NCI-H1417 (cell line): ENCODE results near the gene RIMS1.
A peak's percentile ranks its signal among the peaks of the same experiment; 100 is the strongest.

Experiments used
- DNase-seq, 3 experiments: peaks; one replicate each; lab custom pipeline; 2025; lab: John Stamatoyannopoulos, UW

The RIMS1 gene

DNA sequence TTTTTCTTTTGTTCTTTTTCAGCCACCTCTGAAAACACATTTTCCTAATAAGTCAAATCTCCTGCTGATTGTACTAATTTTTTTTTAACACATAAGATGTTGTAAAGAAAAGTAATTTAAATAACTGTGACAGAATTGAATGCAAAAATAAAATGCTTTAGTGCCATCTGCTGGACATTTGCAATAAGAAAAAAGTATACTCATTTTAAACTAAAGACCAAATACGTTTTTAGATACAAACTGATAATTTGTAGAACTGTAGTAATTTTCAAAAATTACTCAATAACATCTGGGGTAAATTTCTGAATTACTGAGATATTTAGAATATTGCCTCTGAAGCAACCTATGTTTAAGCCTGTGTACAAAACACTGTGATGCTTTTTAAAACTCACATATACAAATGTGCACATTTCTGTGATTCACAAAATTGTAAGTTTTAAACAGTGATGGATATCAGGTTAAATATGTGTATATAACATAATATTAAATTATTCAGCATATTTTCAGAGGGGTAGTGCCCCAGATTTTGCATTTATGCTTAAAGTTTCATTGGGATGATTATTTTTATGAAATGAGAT lies 198.7 kb downstream of the RIMS1 start:
- peak in 2 of 3 experiments; percentile 37 to 55 for DNase-seq

DNA sequence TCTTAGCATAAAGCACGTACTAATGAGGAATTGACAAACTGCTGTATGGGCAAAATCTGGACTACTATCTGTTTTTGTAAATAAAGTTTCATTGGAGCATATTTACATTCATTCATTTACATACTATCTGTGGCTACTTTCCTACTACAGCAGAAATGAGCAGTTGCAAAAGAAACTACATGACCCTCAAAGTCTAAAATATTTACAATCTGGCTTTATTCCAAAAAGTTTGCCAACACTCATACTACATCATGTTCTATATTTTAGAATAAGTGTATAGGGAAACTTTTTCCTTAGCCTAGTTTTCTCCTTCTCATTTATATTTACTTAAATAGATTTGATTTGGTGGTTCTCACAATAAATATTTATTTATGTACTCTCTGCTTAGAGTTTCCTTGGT lies 208.2 kb downstream of the RIMS1 start:
- no peak for DNase-seq

DNA sequence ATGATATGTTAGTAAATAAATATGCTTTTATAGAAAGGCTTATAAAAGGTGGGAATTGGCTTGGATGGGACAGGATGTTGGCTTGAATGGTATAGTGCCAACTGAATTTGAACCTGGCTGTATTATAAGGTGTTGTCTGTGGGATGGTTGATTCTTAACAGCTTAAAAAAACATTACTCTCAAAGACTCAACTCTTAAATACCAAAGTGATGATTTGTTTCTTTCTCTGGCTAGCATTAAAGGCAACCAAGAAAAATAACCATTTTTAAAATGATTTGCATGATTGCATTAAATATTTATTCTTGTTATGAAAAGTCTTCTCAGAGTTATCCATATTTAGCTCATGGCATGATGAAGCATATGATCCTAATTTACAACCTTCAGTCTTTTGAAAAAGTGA lies 216.2 kb downstream of the RIMS1 start:
- no peak for DNase-seq

DNA sequence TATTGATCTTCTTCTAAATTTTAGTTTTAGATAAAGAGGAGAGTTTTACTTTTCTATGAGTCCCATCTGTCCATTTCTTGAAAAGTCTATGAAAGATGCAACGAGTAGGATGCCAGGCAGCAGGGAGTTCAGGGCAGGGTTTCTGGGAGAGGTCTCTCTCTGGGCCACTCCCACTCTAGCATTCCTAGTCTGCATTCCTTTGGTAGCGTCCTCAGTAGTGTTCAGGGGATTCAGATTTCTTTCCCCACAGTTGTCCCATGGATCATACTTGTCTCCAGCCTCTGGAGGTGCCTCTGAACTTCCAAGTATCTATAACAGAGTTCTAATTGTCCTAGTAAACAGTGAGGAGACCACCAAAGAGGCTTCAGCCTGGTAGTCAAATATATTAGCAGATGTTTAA lies 225.3 kb downstream of the RIMS1 start:
- no peak for DNase-seq

DNA sequence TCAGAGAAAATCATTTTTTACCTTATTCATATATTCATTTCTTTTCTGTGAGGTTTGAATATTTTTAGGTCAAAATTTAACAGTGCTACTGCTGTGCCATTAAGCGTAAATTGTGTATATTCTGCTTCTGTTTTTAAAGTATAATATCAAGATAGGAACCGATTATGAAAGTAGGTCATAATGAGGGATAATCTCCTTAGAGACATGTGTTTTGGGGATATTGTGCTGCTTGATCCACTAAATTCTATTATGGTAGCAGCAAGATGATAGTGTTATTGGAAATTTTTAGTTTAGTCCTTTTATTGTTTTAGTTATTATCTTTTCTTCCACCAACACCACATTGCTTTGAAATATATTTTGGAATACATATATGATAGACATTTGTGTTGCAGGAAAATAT lies 244.0 kb downstream of the RIMS1 start:
- DNase-seq = no peak

DNA sequence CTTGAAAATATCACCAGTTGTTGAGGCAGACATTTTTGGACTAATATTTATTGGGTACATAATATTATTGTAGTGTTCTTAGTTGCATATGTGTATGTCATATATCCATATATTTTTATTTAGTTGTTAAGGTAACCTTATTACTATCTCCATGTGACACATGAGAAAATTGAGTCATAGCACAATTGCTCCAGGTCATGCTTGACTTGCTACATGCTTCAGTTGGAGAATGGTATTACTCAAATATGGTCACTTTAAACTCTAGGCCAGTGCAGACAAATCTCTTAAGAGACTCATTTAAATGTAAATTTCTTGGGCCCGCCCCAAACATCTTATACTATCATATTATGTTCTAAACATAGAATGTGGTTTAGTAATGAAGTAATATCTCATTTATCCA lies 246.1 kb downstream of the RIMS1 start:
- no peak for DNase-seq

DNA sequence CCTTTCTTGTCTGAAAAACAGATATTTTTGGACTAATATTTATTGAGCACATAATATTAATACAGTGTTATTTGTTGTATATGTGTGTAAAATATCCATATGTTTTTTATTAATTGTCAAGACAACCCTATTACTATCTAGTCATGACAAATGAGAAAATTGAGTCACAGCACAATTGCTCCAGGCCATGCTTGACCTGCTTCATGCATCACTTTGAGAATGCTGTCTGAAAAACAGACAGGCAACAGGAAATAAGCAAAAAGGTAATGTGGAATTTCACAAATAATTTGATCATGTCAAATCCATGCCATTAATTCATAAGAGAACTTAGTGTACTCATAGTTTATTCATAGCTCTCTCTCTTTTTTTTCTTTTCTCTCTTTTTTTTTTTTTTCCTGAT lies 246.5 kb downstream of the RIMS1 start:
- no peak for DNase-seq

DNA sequence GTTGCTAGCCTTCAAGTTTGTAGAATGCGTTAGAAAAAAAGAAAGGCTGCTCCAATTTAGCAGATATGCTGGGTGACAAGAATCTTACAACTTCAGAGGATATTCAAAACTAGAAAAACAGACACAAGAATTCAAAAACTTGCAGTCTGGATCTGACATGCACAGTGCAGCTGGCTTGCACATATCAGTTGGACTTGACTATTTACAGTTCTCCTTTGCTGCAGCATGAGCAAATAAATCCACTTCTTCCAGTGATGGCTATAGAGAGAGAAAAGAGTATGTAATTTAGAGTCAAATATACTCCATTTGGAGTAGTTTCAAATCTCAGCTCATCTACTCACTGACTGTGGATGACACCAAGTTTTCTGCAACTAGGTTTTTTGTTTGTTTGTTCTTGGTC lies 247.0 kb downstream of the RIMS1 start:
- peak in 1 of 3 experiments; percentile 10 for DNase-seq

DNA sequence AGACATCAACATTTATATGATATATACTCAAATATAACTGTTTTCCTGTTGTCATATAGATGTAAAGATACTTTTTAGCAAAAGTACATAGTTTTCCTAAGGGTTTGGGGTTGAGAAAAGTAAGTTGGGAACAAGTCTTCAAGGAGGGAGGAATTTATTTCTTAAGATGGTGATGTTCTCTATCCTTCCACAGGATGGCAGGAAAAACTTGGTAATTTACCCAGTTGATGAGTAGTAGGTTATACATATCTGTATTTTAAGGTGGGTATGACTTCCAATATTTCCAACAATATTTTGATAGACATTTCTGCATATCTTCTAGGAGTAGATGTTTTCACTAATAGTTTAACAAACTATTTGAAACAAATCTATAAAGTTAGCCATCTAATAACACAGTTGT lies 254.4 kb downstream of the RIMS1 start:
- peak in 1 of 3 experiments; percentile 12 for DNase-seq

DNA sequence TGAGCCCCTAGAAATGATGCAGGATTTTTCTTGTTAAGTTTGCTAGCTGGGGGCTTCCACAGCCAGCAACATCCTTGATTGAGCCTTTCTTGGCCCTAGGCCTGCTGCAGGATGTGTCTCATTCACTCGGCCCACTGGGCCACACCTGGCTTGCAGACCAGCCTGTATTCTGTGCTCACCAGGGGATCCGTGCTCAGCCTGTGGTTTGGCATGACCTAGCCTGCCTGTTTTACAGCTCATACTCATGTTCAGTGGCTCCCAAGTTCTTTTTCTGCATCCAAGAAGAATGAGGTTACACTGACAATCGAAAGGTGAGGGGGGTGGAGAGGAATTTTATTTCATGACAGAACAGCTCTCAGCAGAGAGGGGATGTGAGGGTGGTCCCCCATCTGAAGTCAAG lies 263.4 kb downstream of the RIMS1 start:
- no peak for DNase-seq

DNA sequence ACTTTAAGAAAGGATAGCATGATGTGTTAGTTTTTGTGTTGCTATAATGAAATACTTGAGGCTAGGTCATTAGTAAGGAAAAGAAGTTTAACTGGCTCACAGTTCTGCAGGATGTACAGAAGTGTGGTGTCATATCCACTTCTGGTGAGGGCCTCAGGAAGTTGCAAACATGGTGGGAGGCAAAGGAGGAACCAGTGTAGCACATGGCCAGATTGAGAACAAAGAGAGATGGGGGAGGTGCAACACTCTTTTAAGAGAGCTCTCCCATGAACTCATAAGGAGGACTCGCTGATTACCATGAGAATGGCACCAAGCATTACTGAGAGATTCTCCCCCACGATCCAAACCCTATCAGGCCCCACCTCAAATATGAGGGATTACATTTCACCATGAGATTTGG lies 265.4 kb downstream of the RIMS1 start:
- DNase-seq = no peak

DNA sequence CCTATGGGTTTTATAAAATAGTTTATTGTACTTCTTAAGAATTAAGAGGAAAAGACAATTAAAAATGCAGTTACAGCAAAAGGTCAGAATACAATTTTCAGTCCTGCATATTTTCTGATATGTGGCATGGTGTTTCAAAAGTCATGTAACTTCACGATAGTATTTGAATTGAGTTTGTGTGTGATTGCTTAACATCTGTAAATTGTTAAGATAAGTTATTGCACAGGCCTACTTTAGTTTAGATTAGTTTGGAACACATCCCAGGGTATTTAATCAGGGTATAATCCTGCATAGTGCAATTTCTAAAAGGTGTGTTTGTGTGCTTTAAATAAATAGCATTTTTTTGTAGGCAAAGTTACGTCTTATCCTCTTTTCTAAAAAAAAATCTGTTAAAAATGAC lies 289.6 kb downstream of the RIMS1 start:
- DNase-seq = no peak

DNA sequence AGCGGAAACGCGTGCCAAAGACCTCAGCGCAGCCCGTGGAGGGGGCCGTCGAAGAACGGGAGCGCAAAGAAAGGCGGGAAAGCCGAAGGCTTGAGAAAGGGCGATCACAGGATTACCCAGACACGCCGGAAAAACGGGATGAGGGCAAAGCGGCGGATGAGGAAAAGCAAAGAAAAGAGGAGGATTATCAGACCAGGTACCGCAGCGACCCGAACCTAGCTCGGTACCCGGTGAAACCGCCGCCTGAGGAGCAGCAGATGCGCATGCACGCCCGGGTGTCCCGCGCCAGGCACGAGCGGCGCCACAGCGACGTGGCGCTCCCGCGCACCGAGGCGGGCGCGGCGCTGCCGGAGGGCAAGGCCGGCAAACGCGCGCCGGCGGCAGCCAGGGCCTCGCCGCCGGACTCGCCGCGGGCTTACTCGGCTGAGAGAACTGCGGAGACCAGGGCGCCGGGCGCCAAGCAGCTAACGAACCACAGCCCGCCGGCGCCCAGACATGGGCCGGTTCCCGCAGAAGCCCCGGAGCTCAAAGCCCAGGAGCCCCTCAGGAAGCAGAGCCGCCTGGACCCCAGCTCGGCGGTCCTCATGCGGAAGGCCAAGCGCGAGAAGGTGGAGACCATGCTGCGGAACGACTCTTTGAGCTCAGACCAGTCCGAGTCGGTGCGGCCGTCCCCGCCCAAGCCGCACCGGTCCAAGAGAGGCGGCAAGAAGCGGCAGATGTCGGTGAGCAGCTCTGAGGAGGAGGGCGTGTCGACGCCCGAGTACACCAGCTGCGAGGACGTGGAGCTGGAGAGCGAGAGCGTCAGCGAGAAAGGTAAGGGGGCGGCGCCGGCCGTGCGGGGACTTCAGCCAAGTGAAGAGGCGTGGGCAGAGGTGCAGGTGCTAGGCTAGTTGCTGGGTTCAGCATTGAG lies 296.2 kb downstream of the RIMS1 start:
- peak; percentile 50 to 80 (median 74) for DNase-seq

DNA sequence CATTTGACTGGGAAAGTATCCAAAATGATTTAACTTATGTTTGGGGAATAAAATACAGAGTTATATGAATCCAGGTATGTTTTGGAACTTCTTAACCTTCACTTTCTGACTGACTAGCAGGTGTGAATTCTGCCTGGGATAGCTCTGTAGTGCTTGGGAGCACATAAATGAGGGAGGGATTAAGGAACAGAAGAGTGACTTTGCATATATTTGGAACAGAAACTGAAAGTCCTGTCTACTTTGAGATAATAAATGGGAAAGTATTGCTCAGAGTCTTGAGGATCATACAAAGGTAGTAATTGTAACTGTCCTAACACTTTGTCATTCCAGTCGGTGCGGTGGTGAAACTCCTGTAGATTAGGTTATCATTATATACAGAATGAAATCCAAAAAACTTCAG lies 317.6 kb downstream of the RIMS1 start:
- DNase-seq = no peak

DNA sequence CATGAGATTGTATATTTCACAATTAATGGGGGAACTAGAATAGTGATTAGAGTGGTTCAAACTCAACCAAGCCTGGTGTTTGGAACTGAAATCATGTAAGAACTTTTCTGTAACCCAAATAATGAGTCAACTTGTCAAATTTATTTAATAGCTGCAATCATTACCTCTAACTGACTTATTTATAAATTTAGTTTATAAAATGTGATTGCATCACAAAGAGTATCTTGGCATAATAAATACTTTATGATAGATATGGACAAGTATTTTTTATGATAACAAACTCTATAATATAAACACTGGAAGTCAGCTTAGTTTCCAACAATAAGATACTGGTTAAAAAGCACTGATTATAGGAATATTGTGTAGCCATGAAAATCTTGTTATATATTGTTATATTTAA lies 319.1 kb downstream of the RIMS1 start:
- no peak for DNase-seq

DNA sequence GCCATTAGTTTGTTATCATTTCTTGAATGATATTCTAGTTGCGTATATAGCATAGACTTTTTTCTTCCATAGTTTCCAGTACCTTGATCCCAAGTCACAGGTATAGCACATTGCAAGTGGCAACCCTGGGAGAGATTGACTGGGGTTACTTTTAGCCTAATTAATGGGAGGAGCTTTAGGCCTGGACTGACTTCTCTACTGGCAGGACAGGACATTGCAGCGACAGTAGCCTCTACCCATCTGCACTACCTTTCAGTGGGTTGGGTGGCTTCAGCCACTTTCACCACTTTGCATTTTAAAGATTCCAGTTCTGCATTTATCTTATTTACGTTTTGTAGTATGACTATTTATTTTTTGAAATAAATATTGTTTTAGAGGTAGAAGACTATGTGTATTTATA lies 320.3 kb downstream of the RIMS1 start:
- DNase-seq = no peak

DNA sequence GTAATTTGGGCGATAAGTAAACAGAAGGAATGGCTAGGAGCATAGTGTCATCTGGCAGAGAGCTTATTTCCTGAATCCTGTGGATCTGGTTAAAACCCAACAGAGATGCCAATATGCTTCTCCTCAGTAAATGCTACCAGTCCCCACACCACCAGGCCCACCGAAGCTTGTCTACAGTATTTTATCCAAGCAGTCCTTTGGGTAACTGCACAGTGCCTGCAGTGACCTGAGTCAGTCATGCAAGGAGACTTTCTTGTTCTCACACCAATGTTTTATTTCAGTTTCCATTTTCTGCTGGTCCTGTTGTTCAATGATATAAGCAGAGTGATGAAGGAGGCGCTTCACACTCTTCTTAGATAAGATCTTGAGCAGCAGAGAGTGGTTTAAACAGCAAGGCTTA lies 326.3 kb downstream of the RIMS1 start:
- DNase-seq = peak in 2 of 3 experiments; percentile 48 to 83

DNA sequence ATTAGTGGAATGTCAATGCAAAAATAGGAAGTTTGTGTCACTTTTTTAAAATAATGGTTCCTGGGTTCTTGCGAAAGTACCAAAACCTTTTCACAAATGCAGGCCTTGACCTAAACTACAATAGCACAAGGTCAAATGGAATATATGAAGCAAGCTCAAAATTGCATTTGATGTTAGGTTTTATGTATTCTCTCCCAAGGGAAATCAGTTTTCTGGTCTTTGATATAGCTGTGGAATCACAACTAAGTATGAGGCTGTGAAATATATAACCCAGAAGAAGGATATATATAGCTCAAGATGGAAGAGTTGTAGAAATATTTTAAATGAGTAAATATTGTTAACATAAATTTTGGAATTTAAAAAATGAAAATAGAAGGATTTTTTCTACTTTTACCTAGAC lies 327.3 kb downstream of the RIMS1 start:
- no peak for DNase-seq

DNA sequence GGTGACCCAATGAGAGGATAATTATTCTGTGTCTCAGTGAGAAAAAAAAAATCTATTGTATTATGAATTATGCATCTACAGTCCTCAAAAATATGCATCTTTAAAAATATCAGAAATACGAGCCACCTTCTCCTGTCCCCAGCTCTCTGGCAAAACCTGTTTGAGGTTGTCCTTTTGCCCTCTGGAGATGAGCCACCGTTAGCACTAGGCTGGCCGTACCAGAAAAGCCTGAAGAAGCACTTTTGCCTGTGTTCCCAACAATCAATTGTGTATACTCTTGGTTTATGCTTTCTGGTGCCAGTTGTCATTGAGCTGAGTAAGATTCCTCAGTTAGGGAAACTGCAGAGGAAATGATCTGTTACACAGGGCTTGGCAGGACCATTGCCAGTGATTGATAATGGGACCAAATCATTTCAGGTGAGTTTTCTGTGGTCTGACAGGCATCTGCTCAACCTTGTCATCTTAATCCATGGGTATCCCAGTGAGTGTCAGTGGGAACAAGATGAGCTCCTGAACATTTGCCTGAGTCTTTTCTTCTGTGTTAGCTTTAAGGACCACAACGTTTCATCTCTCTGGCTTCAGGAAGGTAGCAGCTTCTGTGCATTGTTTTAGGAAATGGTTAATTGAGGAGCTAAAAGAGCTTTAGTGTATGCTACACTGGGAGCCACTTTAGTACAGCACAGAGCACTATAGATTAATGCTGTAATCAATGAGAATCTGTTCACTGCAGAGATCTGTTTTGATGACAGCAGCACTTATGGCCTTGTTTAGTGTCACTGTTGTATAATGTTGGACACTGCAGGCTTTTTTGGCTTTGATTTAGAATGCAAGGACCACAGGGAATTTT lies 330.1 kb downstream of the RIMS1 start:
- peak in 2 of 3 experiments; percentile 5 to 17 for DNase-seq

DNA sequence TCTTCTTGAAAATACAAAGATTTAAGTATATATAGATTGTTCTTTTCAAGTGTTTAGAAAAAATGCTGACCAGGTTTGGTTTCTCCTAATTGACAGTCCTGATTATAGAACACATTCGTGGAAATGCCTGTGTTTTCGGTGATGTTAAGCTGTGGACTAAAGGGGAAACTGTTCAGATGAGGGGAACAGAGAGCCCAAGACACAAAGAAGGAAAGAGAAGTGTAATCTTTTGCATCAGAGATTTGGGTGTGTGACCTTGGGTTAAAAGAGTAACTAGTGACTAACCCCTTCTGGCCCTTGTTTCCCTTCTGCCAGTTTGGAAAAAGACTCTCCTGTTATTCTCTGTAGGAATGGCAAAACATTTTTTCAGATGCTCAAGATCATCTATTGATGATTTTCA lies 331.3 kb downstream of the RIMS1 start:
- no peak for DNase-seq

DNA sequence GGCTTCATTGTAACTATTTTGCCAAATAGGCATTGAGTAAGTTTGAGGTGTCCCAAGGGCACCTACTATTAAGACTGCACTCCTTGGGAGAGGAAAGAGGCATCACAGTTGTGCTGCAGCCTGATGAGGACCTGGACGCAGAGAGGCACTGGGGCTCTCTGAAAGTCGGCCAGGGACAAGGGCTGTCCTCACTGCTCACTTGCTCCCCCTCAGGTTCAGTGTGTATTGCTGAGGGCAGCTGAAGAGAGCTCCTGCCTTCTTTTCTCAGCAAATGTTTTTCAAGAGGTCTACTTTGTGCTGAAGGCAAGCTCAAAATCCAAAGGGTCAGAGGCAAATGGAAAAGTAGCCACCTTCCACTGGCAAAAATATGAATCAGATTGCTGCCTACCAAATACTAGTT lies 331.8 kb downstream of the RIMS1 start:
- peak in 2 of 3 experiments; percentile 7 to 36 for DNase-seq

DNA sequence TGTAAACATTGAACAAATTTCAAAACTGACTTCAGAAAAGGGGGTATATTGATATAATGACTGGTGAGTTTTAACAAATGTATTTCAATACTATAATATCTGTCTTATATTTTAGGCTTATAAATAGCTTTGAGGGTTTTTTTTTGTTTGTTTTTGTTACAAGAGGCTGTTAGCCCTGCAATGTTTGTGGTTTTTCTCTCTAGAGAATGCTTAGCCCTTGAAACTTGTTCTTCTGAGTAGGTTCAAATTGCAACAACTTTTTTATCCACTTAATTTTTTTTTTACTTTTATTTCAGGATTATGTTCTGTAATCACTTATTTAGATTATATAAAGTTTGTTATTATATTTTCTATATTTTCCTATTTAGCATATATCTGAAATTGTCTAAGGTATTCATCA lies 333.2 kb downstream of the RIMS1 start:
- DNase-seq = peak in 1 of 3 experiments; percentile 25

DNA sequence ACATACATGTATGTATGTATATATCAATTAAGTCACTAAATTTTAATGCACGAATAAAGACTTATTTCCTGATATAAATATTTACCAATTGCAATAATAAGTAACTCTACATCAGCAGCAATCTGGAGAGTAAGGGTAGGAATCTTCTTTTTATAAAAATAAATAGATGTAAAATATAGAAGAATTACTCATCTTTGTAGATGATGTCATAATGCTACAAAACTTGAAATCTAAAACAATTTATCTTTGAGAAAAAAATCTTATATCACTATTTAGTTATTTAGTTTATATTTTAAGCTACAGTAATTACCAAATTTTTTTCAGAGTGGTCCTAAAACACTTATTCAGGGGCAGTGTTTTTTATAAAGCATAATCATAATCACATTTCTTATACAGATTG lies 351.7 kb downstream of the RIMS1 start:
- no peak for DNase-seq
